GM19099 (cell line): ENCODE results near the gene SGSH.

Experiments
- POLR2A ChIP-seq: IDR thresholded peaks from 3 replicates; pipeline ENCODE4 v1.6.1; 2011; ENCODE audit warnings: low read depth; ENCODE audit not compliant: insufficient read length; ENCODE audit errors: extremely low read depth

The SGSH gene

GRCh38 chr17:80222376-80223141, 2.4 kb upstream of the SGSH start:
- no peak for TF ChIP-seq POLR2A

GRCh38 chr17:80221351-80222105, 1.4 kb upstream of the SGSH start:
- TF ChIP-seq POLR2A, result no peak

GRCh38 chr17:80220736-80221215, 643 bp upstream of the SGSH start:
- TF ChIP-seq POLR2A, result no peak

- peak; percentile 26 for TF ChIP-seq POLR2A
Measured at GRCh38 chr17:80219763-80220053, 425 bp downstream of the SGSH start.

- no peak for TF ChIP-seq POLR2A
Measured at GRCh38 chr17:80219013-80219762, 945 bp downstream of the SGSH start.

- no peak for TF ChIP-seq POLR2A
Measured at GRCh38 chr17:80218391-80218790, 1.7 kb downstream of the SGSH start.

GRCh38 chr17:80217703-80218362, 2.3 kb downstream of the SGSH start:
- TF ChIP-seq POLR2A, result no peak

- no peak for TF ChIP-seq POLR2A
Measured at GRCh38 chr17:80216473-80217456, 3.4 kb downstream of the SGSH start.

- no peak for TF ChIP-seq POLR2A
Measured at GRCh38 chr17:80214878-80215210, 5.3 kb downstream of the SGSH start.

- no peak for TF ChIP-seq POLR2A
Measured at GRCh38 chr17:80214012-80214877, 5.9 kb downstream of the SGSH start.

- no peak for TF ChIP-seq POLR2A
Measured at GRCh38 chr17:80213643-80213975, 6.5 kb downstream of the SGSH start.

- no peak for TF ChIP-seq POLR2A
Measured at GRCh38 chr17:80212962-80213642, 7.0 kb downstream of the SGSH start.

- no peak for TF ChIP-seq POLR2A
Measured at GRCh38 chr17:80212511-80212910, 7.6 kb downstream of the SGSH start.
